Progenitor cell of endocrine pancreas (in vitro differentiated cells): Measurements from ENCODE around the gene MPZ. TPM values are rescaled to one million over a fixed set of nuclear protein-coding genes. Genes with fewer than 3 reads are reported as not detected.

ENCODE experiments used
- DNase-seq: peaks from one replicate; pipeline ENCODE4 v3.0.0; 2021; ENCODE audit warnings: low spot score; ENCODE audit not compliant: unreplicated experiment
- H3K27ac Mint-ChIP-seq: 2 replicates; pipeline ENCODE4 v1.8.0; 2021; ENCODE audit warnings: mild to moderate bottlenecking, moderate library complexity, mixed read lengths
- H3K27me3 Mint-ChIP-seq: 2 replicates; pipeline ENCODE4 v1.8.0; 2021; ENCODE audit warnings: mixed read lengths
- H3K36me3 Mint-ChIP-seq: 2 replicates; pipeline ENCODE4 v1.8.0; 2022; ENCODE audit warnings: mixed read lengths; ENCODE audit not compliant: insufficient read depth
- H3K4me1 Mint-ChIP-seq: 2 replicates; pipeline ENCODE4 v1.8.0; 2021; ENCODE audit warnings: low read depth, mixed read lengths
- H3K4me3 Mint-ChIP-seq: 2 replicates; pipeline ENCODE4 v1.8.0; 2021; ENCODE audit warnings: low read depth, mild to moderate bottlenecking, moderate library complexity, mixed read lengths
- H3K9me3 Mint-ChIP-seq: 2 replicates; pipeline ENCODE4 v1.8.0; 2021; ENCODE audit warnings: low read depth, mixed read lengths
- CTCF ChIP-seq: fragments of 200-600 bp; sonication (generic); IDR thresholded peaks from one replicate; pipeline ENCODE4 v1.5.0; 2021; ENCODE audit warnings: antibody characterized with exemption, mild to moderate bottlenecking; ENCODE audit not compliant: unreplicated experiment
- long read RNA-seq: library from polyadenylated mRNA; unstranded; transcript quantifications from one replicate; pipeline ENCODE4 v2.0.0, GENCODE V29; 2020
- total RNA-seq: library from RNA; stranded (reverse); gene quantifications from 2 replicates; pipeline ENCODE4 v1.2.1, GENCODE V29; 2021

Gene MPZ
- total RNA-seq = 4.4 and 4.5 TPM in 2 replicates
- long read RNA-seq, partial matches to known transcripts = 0 of 1 reads
- long read RNA-seq, other reads (novel, unspliced or antisense) = 1 of 1 reads

GRCh38 chr1:161309868-161310267, at the start of gene MPZ:
MPZ (minus strand) TSS chr1:161309968; CDS start chr1:161309905, 63 bp downstream.
- H3K4me3 Mint-ChIP-seq = no peak within 1 kb of the TSS
- no peak within 1 kb of the TSS for H3K27ac Mint-ChIP-seq
- DNase-seq = no peak

GRCh38 chr1:161359291-161359690, 49.5 kb upstream of the MPZ start:
- H3K36me3 Mint-ChIP-seq = peaks cover 9% of the 10 kb centered on the region
- H3K4me3 Mint-ChIP-seq = no peak overlapping the region

More at GRCh38 chr1:161309868-161310267, at the start of gene MPZ:
- H3K4me1 Mint-ChIP-seq = peaks cover 13% of the 10 kb centered on the region
- no peaks in the 10 kb centered on the region for H3K9me3 Mint-ChIP-seq
- TF ChIP-seq CTCF = no peak
- H3K27me3 Mint-ChIP-seq = peaks cover 16% of the 10 kb centered on the region
- H3K36me3 Mint-ChIP-seq = no peaks in the 10 kb centered on the region

GRCh38 chr1:161357073-161357472, 47.3 kb upstream of the MPZ start:
- Mint-ChIP-seq H3K4me3 (no peak overlapping the region), H3K36me3 (peaks cover 5% of the 10 kb centered on the region), H3K27me3 (no peaks in the 10 kb centered on the region), H3K4me1 (no peaks in the 10 kb centered on the region), H3K27ac (no peak overlapping the region), H3K9me3 (no peaks in the 10 kb centered on the region)
- no peak for TF ChIP-seq CTCF
- DNase-seq = no peak

More at GRCh38 chr1:161359291-161359690, 49.5 kb upstream of the MPZ start:
- Mint-ChIP-seq H3K27me3 (no peaks in the 10 kb centered on the region), H3K27ac (no peak overlapping the region), H3K4me1 (no peaks in the 10 kb centered on the region), H3K9me3 (no peaks in the 10 kb centered on the region)
- no peak for DNase-seq
- no peak for TF ChIP-seq CTCF

GRCh38 chr1:161351482-161351881, 41.7 kb upstream of the MPZ start:
- no peak for TF ChIP-seq CTCF
- Mint-ChIP-seq H3K27ac (no peak overlapping the region), H3K4me3 (no peak overlapping the region), H3K36me3 (peaks cover 4% of the 10 kb centered on the region), H3K9me3 (no peaks in the 10 kb centered on the region), H3K27me3 (no peaks in the 10 kb centered on the region), H3K4me1 (no peaks in the 10 kb centered on the region)
- no peak for DNase-seq

GRCh38 chr1:161350671-161351070, 40.9 kb upstream of the MPZ start:
- no peak overlapping the region for H3K4me3 Mint-ChIP-seq
- H3K36me3 Mint-ChIP-seq = peaks cover 2% of the 10 kb centered on the region
- H3K4me1 Mint-ChIP-seq = no peaks in the 10 kb centered on the region
- H3K27ac Mint-ChIP-seq = no peak overlapping the region
- no peak for DNase-seq
- no peak for TF ChIP-seq CTCF
- H3K9me3 Mint-ChIP-seq = no peaks in the 10 kb centered on the region
- H3K27me3 Mint-ChIP-seq = no peaks in the 10 kb centered on the region
